Gastrocnemius medialis (tissue), 4 donors: ENCODE measurements around the gene SLC29A2. TPM values are rescaled to one million over a fixed set of nuclear protein-coding genes. Genes with fewer than 3 reads are reported as not detected.
A peak's percentile ranks its signal among the peaks of the same experiment; 100 is the strongest.

Experiments used
- ATAC-seq, 2 donors: fragments of 150-250 bp; one replicate each; pipeline ENCODE4 v1.9.1; 2016
- DNase-seq, 2 donors: peaks; one replicate each; pipeline ENCODE4 v3.0.0-alpha.2; 2019
- H3K27ac ChIP-seq, 4 donors: fragments of 200-600 bp; sonication (generic); 1 replicate in 1 of 4; 2 replicates in 3 of 4; pipeline ENCODE4 v1.5.1; 2016 to 2018; ENCODE audit warnings: mild to moderate bottlenecking in 2 of 4, moderate library complexity in 1 of 4
- H3K27me3 ChIP-seq, 3 donors: fragments of 200-600 bp; sonication (generic) in 2 of 3; 1 replicate in 1 of 3; 2 replicates in 2 of 3; pipeline versions ENCODE4 v1.5.1 to v1.6.0; 2016 to 2019; ENCODE audit warnings: mild to moderate bottlenecking in 1 of 3, moderate library complexity in 1 of 3
- H3K36me3 ChIP-seq, 2 donors: fragments of 200-600 bp; sonication (generic) in 1 of 2; one replicate each; pipeline ENCODE4 v1.5.1; 2017 to 2018
- H3K4me1 ChIP-seq, 2 donors: fragments of 200-600 bp; sonication (generic) in 1 of 2; one replicate each; pipeline ENCODE4 v1.5.1; 2016 to 2017; ENCODE audit warnings: mild to moderate bottlenecking in 2 of 2
- H3K4me3 ChIP-seq, 4 donors: fragments of 200-600 bp; sonication (generic) in 3 of 4; 1 replicate in 1 of 4; 2 replicates in 3 of 4; pipeline ENCODE4 v1.5.1; 2016 to 2019; ENCODE audit warnings: mild to moderate bottlenecking in 2 of 4
- H3K9me3 ChIP-seq, 3 donors: fragments of 200-600 bp; sonication (generic) in 2 of 3; 1 replicate in 1 of 3; 2 replicates in 2 of 3; pipeline ENCODE4 v1.5.1; 2016 to 2019
- POLR2A ChIP-seq, 2 donors: fragments of 450-650 bp; IDR thresholded peaks; one replicate each; pipeline ENCODE4 v1.6.1; 2017; ENCODE audit warnings: antibody characterized with exemption in 2 of 2, mild to moderate bottlenecking in 2 of 2, moderate library complexity in 2 of 2
- in situ Hi-C, 4 donors: fragments of 200-750 bp; cut with MboI; loops; one replicate each; pipeline versions ENCODE4 v1.15.0 to v1.8.0; 2017; ENCODE audit warnings: low sequenced_read_pairs in 4 of 4
- intact Hi-C: fragments of 100-400 bp; cut with DNase I; formaldehyde crosslinking; loops from one replicate; pipeline ENCODE4 v1.15.1; 2023; ENCODE audit warnings: low total_unique reads
- total RNA-seq, 4 donors: library from RNA; depleted of rRNA; stranded (reverse); fragments of >200 nt; gene quantifications; one replicate each; pipeline versions ENCODE4 v1.1.0 to v1.2.3, GENCODE V29; 2016
- TF ChIP-seq, protein P1 (sequence below), 5 experiments: fragments of 450-650 bp in 3 of 5; fragments of 200-600 bp in 2 of 5; sonication (generic) in 2 of 5; IDR thresholded peaks in 4 of 5; conservative IDR thresholded peaks in 1 of 5; 1 replicate in 4 of 5; 2 replicates in 1 of 5; pipeline ENCODE4 v1.5.1; 2016 to 2019; ENCODE audit warnings: antibody characterized with exemption in 5 of 5, mild to moderate bottlenecking in 3 of 5, moderate library complexity in 3 of 5

The SLC29A2 gene
- total RNA-seq, 4 donors from 2014 or later = 39.2 to 106 (median 70.6) TPM

GRCh38 chr11:66335531-66336233 lies 35.9 kb downstream of the SLC29A2 start:
- TF ChIP-seq POLR2A (IDR thresholded peaks at IDR 0.05) = no peak
- TF ChIP-seq, protein P1, sequence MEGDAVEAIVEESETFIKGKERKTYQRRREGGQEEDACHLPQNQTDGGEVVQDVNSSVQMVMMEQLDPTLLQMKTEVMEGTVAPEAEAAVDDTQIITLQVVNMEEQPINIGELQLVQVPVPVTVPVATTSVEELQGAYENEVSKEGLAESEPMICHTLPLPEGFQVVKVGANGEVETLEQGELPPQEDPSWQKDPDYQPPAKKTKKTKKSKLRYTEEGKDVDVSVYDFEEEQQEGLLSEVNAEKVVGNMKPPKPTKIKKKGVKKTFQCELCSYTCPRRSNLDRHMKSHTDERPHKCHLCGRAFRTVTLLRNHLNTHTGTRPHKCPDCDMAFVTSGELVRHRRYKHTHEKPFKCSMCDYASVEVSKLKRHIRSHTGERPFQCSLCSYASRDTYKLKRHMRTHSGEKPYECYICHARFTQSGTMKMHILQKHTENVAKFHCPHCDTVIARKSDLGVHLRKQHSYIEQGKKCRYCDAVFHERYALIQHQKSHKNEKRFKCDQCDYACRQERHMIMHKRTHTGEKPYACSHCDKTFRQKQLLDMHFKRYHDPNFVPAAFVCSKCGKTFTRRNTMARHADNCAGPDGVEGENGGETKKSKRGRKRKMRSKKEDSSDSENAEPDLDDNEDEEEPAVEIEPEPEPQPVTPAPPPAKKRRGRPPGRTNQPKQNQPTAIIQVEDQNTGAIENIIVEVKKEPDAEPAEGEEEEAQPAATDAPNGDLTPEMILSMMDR (IDR thresholded peaks at IDR 0.05 in 4 of 5, conservative IDR thresholded peaks at IDR 0.05 in 1 of 5) = no peak
- peak in 1 of 2 donors; percentile 63 for DNase-seq

DNA sequence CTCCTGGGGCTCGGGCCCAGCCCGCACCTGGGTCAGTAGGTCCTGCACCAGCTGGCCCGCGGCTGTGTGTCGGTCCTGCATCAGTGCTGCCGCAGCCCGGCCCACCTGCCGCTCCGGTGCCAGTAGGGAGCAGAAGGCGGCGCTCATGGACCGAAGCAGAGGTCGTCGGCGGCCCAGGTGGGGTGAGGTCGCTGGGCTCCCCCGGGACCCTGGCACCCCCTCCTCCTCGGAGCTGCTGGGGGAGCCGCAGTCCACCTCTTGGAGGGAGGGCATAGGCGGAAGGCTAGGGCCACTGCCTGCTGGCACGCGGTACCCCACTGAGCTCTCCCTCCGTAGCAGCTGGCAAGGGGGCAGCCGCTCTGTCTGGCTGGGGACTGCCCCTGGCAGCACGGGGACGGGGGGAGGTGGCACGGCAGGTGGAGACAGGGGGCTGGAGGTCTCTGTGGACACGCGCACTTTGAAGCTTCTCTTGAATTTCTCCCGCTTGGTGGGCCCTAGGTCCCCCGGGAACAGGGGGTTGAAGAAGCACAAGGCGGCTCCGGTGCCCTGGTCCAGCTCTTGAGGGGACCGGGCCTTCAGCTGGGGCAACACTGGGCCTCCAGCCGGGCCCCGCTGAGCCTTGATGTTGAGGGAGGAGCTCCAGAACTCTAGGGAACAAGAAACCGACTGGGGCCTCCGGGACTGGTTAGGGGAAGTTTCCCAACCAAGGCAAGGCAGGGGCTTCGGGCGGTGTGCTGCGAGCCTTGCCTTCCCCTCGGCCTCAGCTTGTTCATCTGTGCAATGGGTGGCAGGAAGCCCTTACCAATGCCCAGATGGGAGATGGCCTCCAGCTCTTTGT lies 36.7 kb downstream of the SLC29A2 start:
- intact Hi-C loops (loop anchor here (5.0 kb wide), 1 partner anchor 68 kb away; the partner anchor contains the start of gene RAB1B), in situ Hi-C loops (no loop called here)
- TF ChIP-seq POLR2A (IDR thresholded peaks at IDR 0.05) = no peak
- TF ChIP-seq, protein P1 (IDR thresholded peaks at IDR 0.05 in 4 of 5, conservative IDR thresholded peaks at IDR 0.05 in 1 of 5) = no peak
- H3K4me3 ChIP-seq = peak overlapping the region in 2 of 4 donors; percentile 57 to 65
- no peaks in the 10 kb centered on the region for H3K9me3 ChIP-seq
- ATAC-seq = no peak
- H3K27me3 ChIP-seq = no peaks in the 10 kb centered on the region
- no peak for DNase-seq
- H3K27ac ChIP-seq = peak overlapping the region in 2 of 4 donors; percentile 75 to 79
- peaks cover 25 to 26% of the 10 kb centered on the region in 2 donors for H3K4me1 ChIP-seq
- peaks cover 0 to 16% of the 10 kb centered on the region in 2 donors for H3K36me3 ChIP-seq

More at GRCh38 chr11:66335531-66336233, 35.9 kb downstream of the SLC29A2 start:
- Histone ChIP-seq H3K4me3 (peak overlapping the region; percentile 57 to 65 (median 60)), H3K36me3 (peaks cover 0 to 25% of the 10 kb centered on the region in 2 donors), H3K27ac (peak overlapping the region; percentile 74 to 79 (median 76)), H3K27me3 (no peaks in the 10 kb centered on the region), H3K4me1 (peaks cover 25 to 26% of the 10 kb centered on the region in 2 donors), H3K9me3 (no peaks in the 10 kb centered on the region)
- intact Hi-C loops (loop anchor here (5.0 kb wide), 1 partner anchor 68 kb away; the partner anchor contains the start of gene RAB1B), in situ Hi-C loops (no loop called here)
- peak; percentile 21 to 52 for ATAC-seq

GRCh38 chr11:66333896-66334604 lies 37.5 kb downstream of the SLC29A2 start:
- in situ Hi-C loops = no loop called here
- H3K9me3 ChIP-seq = no peaks in the 10 kb centered on the region
- H3K4me3 ChIP-seq = no peak overlapping the region
- H3K36me3 ChIP-seq = peaks cover 0 to 8% of the 10 kb centered on the region in 2 donors
- peaks cover 25 to 26% of the 10 kb centered on the region in 2 donors for H3K4me1 ChIP-seq
- intact Hi-C loops = no loop called here
- H3K27ac ChIP-seq = no peak overlapping the region
- TF ChIP-seq POLR2A (IDR thresholded peaks at IDR 0.05) = no peak
- TF ChIP-seq, protein P1 (IDR thresholded peaks at IDR 0.05 in 4 of 5, conservative IDR thresholded peaks at IDR 0.05 in 1 of 5) = no peak
- H3K27me3 ChIP-seq = no peaks in the 10 kb centered on the region
- no peak for ATAC-seq
- DNase-seq = no peak

GRCh38 chr11:66333220-66333877 lies 38.2 kb downstream of the SLC29A2 start:
- H3K36me3 ChIP-seq = peaks cover 0 to 1% of the 10 kb centered on the region in 2 donors
- H3K4me3 ChIP-seq = no peak overlapping the region
- H3K9me3 ChIP-seq = no peaks in the 10 kb centered on the region
- DNase-seq (no peak), ATAC-seq (no peak)
- H3K27ac ChIP-seq = no peak overlapping the region
- H3K4me1 ChIP-seq = peaks cover 31 to 33% of the 10 kb centered on the region in 2 donors
- TF ChIP-seq POLR2A (IDR thresholded peaks at IDR 0.05) = no peak
- TF ChIP-seq, protein P1 (IDR thresholded peaks at IDR 0.05 in 4 of 5, conservative IDR thresholded peaks at IDR 0.05 in 1 of 5) = no peak
- in situ Hi-C loops (no loop called here), intact Hi-C loops (no loop called here)
- H3K27me3 ChIP-seq = no peaks in the 10 kb centered on the region
